Measurements from ENCODE around the gene EXD1.

The EXD1 gene

GRCh38 chr15:41231422-41232226 lies 1.1 kb upstream of the EXD1 start:
- DNase-seq (ENCODE audit: low read depth, low spot score): no peak

GRCh38 chr15:41230345-41230649 lies 260 bp downstream of the EXD1 start:
- DNase-seq (ENCODE audit: low read depth, low spot score): no peak

GRCh38 chr15:41219381-41219780 lies 11.2 kb downstream of the EXD1 start:
- no peak for DNase-seq (ENCODE audit: low read depth, low spot score)

GRCh38 chr15:41218851-41219250 lies 11.7 kb downstream of the EXD1 start:
- no peak for DNase-seq (ENCODE audit: low read depth, low spot score)

GRCh38 chr15:41215708-41216107 lies 14.8 kb downstream of the EXD1 start:
- DNase-seq (ENCODE audit: low read depth, low spot score): no peak

GRCh38 chr15:41207687-41208448 lies 22.7 kb downstream of the EXD1 start:
- peak; percentile 32 for DNase-seq (ENCODE audit: low read depth, low spot score)

- DNase-seq (ENCODE audit: low read depth, low spot score): no peak
These were observed 25.2 kb downstream of the EXD1 start for GRCh38 chr15:41205315-41205714.

GRCh38 chr15:41203395-41203794 lies 27.2 kb downstream of the EXD1 start:
- no peak for DNase-seq (ENCODE audit: low read depth, low spot score)

- no peak for DNase-seq (ENCODE audit: low read depth, low spot score)
These were observed 31.1 kb downstream of the EXD1 start for GRCh38 chr15:41199470-41199869.

GRCh38 chr15:41194444-41194843 lies 36.1 kb downstream of the EXD1 start:
- no peak for DNase-seq (ENCODE audit: low read depth, low spot score)

- DNase-seq (ENCODE audit: low read depth, low spot score): no peak
These were observed 47.0 kb downstream of the EXD1 start for GRCh38 chr15:41183581-41183980.

GRCh38 chr15:41182266-41182665 lies 48.3 kb downstream of the EXD1 start:
- no peak for DNase-seq (ENCODE audit: low read depth, low spot score)

GRCh38 chr15:41180206-41180789 lies 50.3 kb downstream of the EXD1 start:
- no peak for DNase-seq (ENCODE audit: low read depth, low spot score)

GRCh38 chr15:41169781-41170180 lies 60.8 kb downstream of the EXD1 start:
- no peak for DNase-seq (ENCODE audit: low read depth, low spot score)

- no peak for DNase-seq (ENCODE audit: low read depth, low spot score)
These were observed 61.5 kb downstream of the EXD1 start for GRCh38 chr15:41169086-41169485.

- DNase-seq (ENCODE audit: low read depth, low spot score): no peak
These were observed 68.8 kb downstream of the EXD1 start for GRCh38 chr15:41161736-41162135.

GRCh38 chr15:41161336-41161735 lies 69.2 kb downstream of the EXD1 start:
- DNase-seq (ENCODE audit: low read depth, low spot score): no peak

- no peak for DNase-seq (ENCODE audit: low read depth, low spot score)
These were observed 69.8 kb downstream of the EXD1 start for GRCh38 chr15:41160639-41161315.

- DNase-seq (ENCODE audit: low read depth, low spot score): peak; percentile 18
These were observed 76.1 kb downstream of the EXD1 start for GRCh38 chr15:41154412-41154811.

GRCh38 chr15:41153733-41154132 lies 76.8 kb downstream of the EXD1 start:
- DNase-seq (ENCODE audit: low read depth, low spot score): no peak

- DNase-seq (ENCODE audit: low read depth, low spot score): no peak
These were observed 79.0 kb downstream of the EXD1 start for GRCh38 chr15:41151451-41152005.

GRCh38 chr15:41150279-41150678 lies 80.3 kb downstream of the EXD1 start:
- DNase-seq (ENCODE audit: low read depth, low spot score): no peak

Measured in ELF-1 (cell line).